ENCODE data around the gene TRAPPC3L. TPM values are rescaled to one million over a fixed set of nuclear protein-coding genes. Genes with fewer than 3 reads are reported as not detected.

The TRAPPC3L gene
- total and polyA plus RNA-seq, 2 of the 13 experiments (the other 11 are each of a cell fraction or from before 2014, with no cell fraction given), result not detected

GRCh38 chr6:116570856-116571682, 25.6 kb upstream of the TRAPPC3L start, which contains the start of gene RWDD1 (continued):
- TF ChIP-seq CTCF (CRISPR knock-in tag; IDR thresholded peaks at IDR 0.05), result no peak; the same call in 1 of the 2 replicates
- peak; percentile 95; the same call in 1 of the 2 replicates for TF ChIP-seq ZBTB34 (CRISPR knock-in tag; IDR thresholded peaks at IDR 0.05)
- no peak; the same call in none of the 2 replicates for TF ChIP-seq ZNF629 (CRISPR knock-in tag; conservative IDR thresholded peaks at IDR 0.05)
- TF ChIP-seq NFRKB (IDR thresholded peaks at IDR 0.05), result no peak
- no peak for TF ChIP-seq TERF1 (CRISPR knock-in tag; IDR thresholded peaks at IDR 0.05)
- TF ChIP-seq ZNF121 (CRISPR knock-in tag; IDR thresholded peaks at IDR 0.05), result peak; percentile 80
- peak; percentile 89 for TF ChIP-seq ZNF280D (CRISPR knock-in tag; IDR thresholded peaks at IDR 0.05)
- TF ChIP-seq NR2F2 (IDR thresholded peaks at IDR 0.05; ENCODE audit: borderline replicate concordance, low read depth), result no peak
- TF ChIP-seq SKI (IDR thresholded peaks at IDR 0.05; ENCODE audit: partially characterized antibody), result peak; percentile 99
- peak; percentile 90; the same call in 1 of the 2 replicates for TF ChIP-seq ZNF552 (CRISPR knock-in tag; IDR thresholded peaks at IDR 0.05; ENCODE audit: borderline replicate concordance)
- peak; percentile 89 for TF ChIP-seq DRAP1 (CRISPR knock-in tag; IDR thresholded peaks at IDR 0.05)
- TF ChIP-seq TFE3 (CRISPR knock-in tag; IDR thresholded peaks at IDR 0.05), result peak; percentile 70
- peak; percentile 99 for TF ChIP-seq SMAD1 (CRISPR knock-in tag; IDR thresholded peaks at IDR 0.05; ENCODE audit: borderline replicate concordance, low read depth)
- TF ChIP-seq THAP11 (CRISPR knock-in tag; IDR thresholded peaks at IDR 0.05), result peak; percentile 98
- TF ChIP-seq MXI1 (IDR thresholded peaks at IDR 0.05; ENCODE audit: borderline replicate concordance, low read depth, low read length), result peak; percentile 97
- TF ChIP-seq GRHL1 (CRISPR knock-in tag; conservative IDR thresholded peaks at IDR 0.05), result no peak
- TF ChIP-seq KDM5B (CRISPR knock-in tag; IDR thresholded peaks at IDR 0.05; ENCODE audit: borderline replicate concordance), result peak; percentile 96; the same call in 1 of the 2 replicates

Data from HepG2 (cell line).